Stimulated activated CD8-positive, alpha-beta memory T cell treated with anti-CD3 and anti-CD28 coated beads, Interleukin-4, amount 100 ng/mL, for 24 hours (primary cell): ENCODE results near the gene GREM2.

Experiments
- DNase-seq: peaks from one replicate; pipeline ENCODE4 v3.0.0-alpha.2; 2020; ENCODE audit warnings: low read depth

Gene GREM2

GRCh38 chr1:240499012-240499411, 112.9 kb downstream of the GREM2 start:
- DNase-seq: no peak

GRCh38 chr1:240498335-240498734, 113.6 kb downstream of the GREM2 start:
- no peak for DNase-seq

GRCh38 chr1:240497908-240498307, 114.0 kb downstream of the GREM2 start:
- DNase-seq: no peak

- DNase-seq: no peak
Measured at GRCh38 chr1:240496941-240497340, 115.0 kb downstream of the GREM2 start.

GRCh38 chr1:240496356-240496755, 115.6 kb downstream of the GREM2 start:
- no peak for DNase-seq

- DNase-seq: no peak
Measured at GRCh38 chr1:240495601-240496000, 116.4 kb downstream of the GREM2 start.

- no peak for DNase-seq
Measured at GRCh38 chr1:240492832-240493440, 119.0 kb downstream of the GREM2 start.

GRCh38 chr1:240491796-240492195, 120.2 kb downstream of the GREM2 start:
- no peak for DNase-seq

GRCh38 chr1:240491156-240491555, 120.8 kb downstream of the GREM2 start:
- DNase-seq: no peak

- DNase-seq: no peak
Measured at GRCh38 chr1:240487493-240487892, 124.5 kb downstream of the GREM2 start.

GRCh38 chr1:240486611-240487010, 125.3 kb downstream of the GREM2 start:
- no peak for DNase-seq

- no peak for DNase-seq
Measured at GRCh38 chr1:240484804-240485443, 127.0 kb downstream of the GREM2 start.

- DNase-seq: no peak
Measured at GRCh38 chr1:240478536-240478935, 133.4 kb downstream of the GREM2 start.

- DNase-seq: no peak
Measured at GRCh38 chr1:240475832-240476231, 136.1 kb downstream of the GREM2 start.

- no peak for DNase-seq
Measured at GRCh38 chr1:240474133-240474614, 137.8 kb downstream of the GREM2 start.

- DNase-seq: no peak
Measured at GRCh38 chr1:240468656-240469055, 143.3 kb downstream of the GREM2 start.

- DNase-seq: no peak
Measured at GRCh38 chr1:240467895-240468294, 144.1 kb downstream of the GREM2 start.

- DNase-seq: no peak
Measured at GRCh38 chr1:240466509-240466908, 145.4 kb downstream of the GREM2 start.

- no peak for DNase-seq
Measured at GRCh38 chr1:240465531-240465940, 146.4 kb downstream of the GREM2 start.

GRCh38 chr1:240464099-240464498, 147.9 kb downstream of the GREM2 start:
- DNase-seq: no peak

- DNase-seq: no peak
Measured at GRCh38 chr1:240462766-240463395, 149.1 kb downstream of the GREM2 start.

- no peak for DNase-seq
Measured at GRCh38 chr1:240462277-240462676, 149.7 kb downstream of the GREM2 start.

GRCh38 chr1:240457203-240457602, 154.8 kb downstream of the GREM2 start:
- no peak for DNase-seq
